HFF-Myc (cell line): ENCODE data around the gene MAST2.

Experiments
- DNase-seq: peaks from one replicate; pipeline ENCODE4 v3.0.0-alpha.2; 2011; ENCODE audit warnings: low read depth; ENCODE audit errors: extremely low read depth
- H3K4me3 ChIP-seq: replicated peaks from 2 replicates; pipeline ENCODE4 v1.5.1; 2011; ENCODE audit warnings: low read depth, mild to moderate bottlenecking, control low read depth, low read length
- CTCF ChIP-seq: IDR thresholded peaks from 2 replicates; pipeline ENCODE4 v1.5.1; 2012; ENCODE audit warnings: mild to moderate bottlenecking, low read depth, low read length, control low read depth; ENCODE audit errors: missing control alignments

The MAST2 gene

GRCh38 chr1:45987204-45987603 is 183.8 kb downstream of the MAST2 start:
- no peak for TF ChIP-seq CTCF
- no peak for DNase-seq

GRCh38 chr1:45989249-45989648 is 185.8 kb downstream of the MAST2 start:
- no peak overlapping the region for H3K4me3 ChIP-seq
- no peak for TF ChIP-seq CTCF
- no peak for DNase-seq

More at GRCh38 chr1:45987204-45987603, 183.8 kb downstream of the MAST2 start:
- H3K4me3 ChIP-seq, result no peak overlapping the region

- DNase-seq, result no peak
- H3K4me3 ChIP-seq, result no peak overlapping the region
- TF ChIP-seq CTCF, result no peak
Measured at GRCh38 chr1:45994423-45994822, 191.0 kb downstream of the MAST2 start.

- TF ChIP-seq CTCF, result no peak
- DNase-seq, result no peak
- no peak overlapping the region for H3K4me3 ChIP-seq
Measured at GRCh38 chr1:45995298-45995697, 191.9 kb downstream of the MAST2 start.

GRCh38 chr1:45998020-45998617 is 194.7 kb downstream of the MAST2 start:
- no peak for TF ChIP-seq CTCF

GRCh38 chr1:45999507-45999906 is 196.1 kb downstream of the MAST2 start:
- DNase-seq, result no peak
- no peak for TF ChIP-seq CTCF
- H3K4me3 ChIP-seq, result no peak overlapping the region

More at GRCh38 chr1:45998020-45998617, 194.7 kb downstream of the MAST2 start:
- H3K4me3 ChIP-seq, result no peak overlapping the region
- no peak for DNase-seq
